ENCODE results near the gene GAB1. TPM values are rescaled to one million over a fixed set of nuclear protein-coding genes. Genes with fewer than 3 reads are reported as not detected.
"Not testable (repeated sequence)": the region's sequence is repeated elsewhere in the genome, so short reads cannot be mapped to it uniquely, and the experiment has no call there.

Gene GAB1
- total RNA-seq, 1 experiment from 2014 or later, result 15.3 TPM

DNA sequence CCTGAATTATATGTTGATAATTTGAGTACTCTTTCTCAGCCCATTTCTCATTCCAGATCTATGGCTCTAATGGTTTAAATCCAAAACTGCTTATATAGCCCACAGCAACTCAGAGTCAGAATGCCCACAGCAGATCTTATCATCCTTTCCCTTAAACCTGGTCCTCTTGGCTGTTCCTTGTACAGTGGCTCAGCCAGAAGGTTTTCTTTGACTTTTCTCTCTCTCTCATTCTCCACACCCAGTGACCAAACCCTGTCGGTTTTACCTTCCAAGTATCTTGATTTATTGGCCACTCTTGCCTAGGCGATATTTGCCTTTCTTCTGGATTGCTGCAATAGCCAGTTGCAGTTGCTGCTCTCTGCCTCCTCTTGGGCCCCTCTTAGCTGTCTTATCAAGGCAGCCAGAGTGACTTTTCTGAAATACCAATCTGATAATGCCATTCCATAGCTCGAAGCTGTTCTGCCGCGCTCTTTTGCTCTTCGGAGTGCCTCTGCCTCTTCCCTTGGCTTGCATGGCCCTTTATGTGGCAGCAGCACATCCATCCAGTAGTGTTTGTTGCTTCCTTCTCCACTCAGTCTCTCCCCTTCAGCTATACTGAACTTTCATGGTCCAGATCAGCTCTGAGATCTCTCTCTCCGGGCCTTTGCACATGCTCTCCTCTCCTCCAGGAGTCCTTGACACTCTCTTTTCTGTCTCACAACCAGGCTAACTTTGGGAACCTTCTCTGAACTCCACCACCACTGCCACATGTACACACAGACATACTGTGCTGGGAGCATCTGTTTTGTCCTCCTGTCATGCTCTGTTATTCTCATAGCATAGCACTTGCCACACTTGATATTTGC, 11.8 kb downstream of the GAB1 start:
- WGBS (ENCODE audit: extremely low coverage, insufficient read length, low lambda C conversion rate), result no CpG with 5 or more reads among the region's 7 CpGs

DNA sequence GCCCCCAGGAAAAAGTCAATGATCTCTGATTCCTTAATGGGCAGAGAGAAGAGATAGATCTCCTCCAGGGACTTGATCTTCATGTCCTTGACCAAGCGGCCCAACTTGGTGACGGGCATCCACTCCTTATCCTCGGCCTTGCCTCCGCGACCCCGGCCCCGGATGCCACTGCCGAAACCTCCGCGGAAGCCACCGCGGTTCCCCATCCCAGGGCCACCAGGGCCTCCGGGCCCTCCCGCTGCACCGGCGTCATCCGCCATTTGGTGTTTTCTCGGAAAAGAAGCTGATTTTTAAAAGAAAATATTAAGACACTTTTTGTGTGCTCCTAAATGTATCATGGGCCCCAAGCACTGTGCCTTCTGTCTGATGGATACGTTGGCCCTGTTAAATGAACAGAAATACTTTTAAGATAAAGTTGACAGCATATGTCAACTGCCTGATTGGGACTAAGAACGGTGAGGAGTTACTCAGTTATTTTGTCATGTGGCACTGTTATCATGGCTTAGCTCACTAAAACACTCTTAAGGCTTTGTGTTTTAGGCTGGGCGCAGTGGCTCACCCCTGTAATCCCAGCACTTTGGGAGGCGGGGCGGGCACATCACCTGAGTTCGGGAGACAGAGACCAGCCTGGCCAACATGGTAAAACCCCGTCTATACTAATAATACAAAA, 13.3 kb downstream of the GAB1 start:
- H3K14ac ChIP-seq (ENCODE audit: insufficient read depth, low read length); H3K23me2 ChIP-seq (ENCODE audit: insufficient read length, low read depth, low read length, poor library complexity, severe bottlenecking); H4K91ac ChIP-seq (ENCODE audit: insufficient read length, low read depth, low read length); H2BK15ac ChIP-seq (ENCODE audit: low read depth, low read length); H3K79me1 ChIP-seq (ENCODE audit: insufficient read depth, low read depth, low read length, poor library complexity, severe bottlenecking); H2AK5ac ChIP-seq (ENCODE audit: insufficient read length, low read length); H2AFZ ChIP-seq (ENCODE audit: low read length); H3T11ph ChIP-seq (ENCODE audit: low read length); DNase-seq; H2BK5ac ChIP-seq (ENCODE audit: insufficient read length, low read length); H3K79me2 ChIP-seq (ENCODE audit: insufficient read depth, low read length); H3K36me3 Mint-ChIP-seq (ENCODE audit: insufficient read depth in 1 of 3, low read depth in 3 of 3); H3K9me3 Mint-ChIP-seq; H3K4me3 Mint-ChIP-seq; H3K9ac ChIP-seq (ENCODE audit: extremely low read depth, insufficient read length, low read length); H3K4me2 ChIP-seq (ENCODE audit: insufficient read depth, insufficient read length, low read length); H3K4ac ChIP-seq (ENCODE audit: low read depth, low read length); H2BK12ac ChIP-seq (ENCODE audit: insufficient read length, low read depth, low read length); H4K20me1 ChIP-seq (ENCODE audit: control insufficient read depth, insufficient read depth, insufficient read length); H3K27me3 Mint-ChIP-seq (ENCODE audit: low read depth); H2BK20ac ChIP-seq (ENCODE audit: low read depth, low read length, poor library complexity, severe bottlenecking); H4K5ac ChIP-seq (ENCODE audit: insufficient read length, low read depth, low read length); H3K27ac ChIP-seq (ENCODE audit: insufficient read length, low read depth, low read length); H2BK120ac ChIP-seq (ENCODE audit: low read depth, low read length, poor library complexity, severe bottlenecking); H3K9me3 ChIP-seq (ENCODE audit: control insufficient read depth, low read depth, low read length); H3K56ac ChIP-seq (ENCODE audit: insufficient read length, low read depth, low read length); H4K8ac ChIP-seq (replicated peaks; ENCODE audit: insufficient read length, low read depth, low read length); H3K23ac ChIP-seq (ENCODE audit: insufficient read length, low read depth, low read length); H3K18ac ChIP-seq (ENCODE audit: insufficient read length, low read depth, low read length); H3K4me1 ChIP-seq (ENCODE audit: insufficient read depth, low read length); H3K27ac Mint-ChIP-seq; H3K27me3 ChIP-seq (ENCODE audit: insufficient read depth, low read length): not testable (repeated sequence)
- H3K4me1 Mint-ChIP-seq, result peaks cover 49 to 52% of the 10 kb centered on the region in 2 experiments
- WGBS (ENCODE audit: extremely low coverage, insufficient read length, low lambda C conversion rate), result no CpG with 5 or more reads among the region's 25 CpGs

More for the DNA sequence above, 11.8 kb downstream of the GAB1 start:
- Histone ChIP-seq H2BK5ac (ENCODE audit: insufficient read length, low read length) (peak overlapping the region; percentile 38), H2AK5ac (ENCODE audit: insufficient read length, low read length) (no peak overlapping the region), H3K27me3 (ENCODE audit: insufficient read depth, low read length) (no peaks in the 10 kb centered on the region), H2BK20ac (ENCODE audit: low read depth, low read length, poor library complexity, severe bottlenecking) (no peak overlapping the region), H3K9me3 (ENCODE audit: control insufficient read depth, low read depth, low read length) (no peaks in the 10 kb centered on the region), H4K20me1 (ENCODE audit: control insufficient read depth, insufficient read depth, insufficient read length) (no peaks in the 10 kb centered on the region), H2BK12ac (ENCODE audit: insufficient read length, low read depth, low read length) (no peak overlapping the region), H3K79me2 (ENCODE audit: insufficient read depth, low read length) (no peaks in the 10 kb centered on the region; the same call in 1 of the 2 replicates), H3K9ac (ENCODE audit: extremely low read depth, insufficient read length, low read length) (no peak overlapping the region), H3K23ac (ENCODE audit: insufficient read length, low read depth, low read length) (no peak overlapping the region), H3K14ac (ENCODE audit: insufficient read depth, low read length) (no peak overlapping the region), H3K4me2 (ENCODE audit: insufficient read depth, insufficient read length, low read length) (no peak overlapping the region), H4K5ac (ENCODE audit: insufficient read length, low read depth, low read length) (no peak overlapping the region), H2BK15ac (ENCODE audit: low read depth, low read length) (no peak overlapping the region), H3K79me1 (ENCODE audit: insufficient read depth, low read depth, low read length, poor library complexity, severe bottlenecking) (peaks cover 3% of the 10 kb centered on the region), H3K56ac (ENCODE audit: insufficient read length, low read depth, low read length) (no peak overlapping the region), H4K91ac (ENCODE audit: insufficient read length, low read depth, low read length) (no peak overlapping the region), H3K23me2 (ENCODE audit: insufficient read length, low read depth, low read length, poor library complexity, severe bottlenecking) (no peaks in the 10 kb centered on the region), H4K8ac (replicated peaks; ENCODE audit: insufficient read length, low read depth, low read length) (no peak overlapping the region), H3K4me1 (ENCODE audit: insufficient read depth, low read length) (peaks cover 11% of the 10 kb centered on the region; the same call in 1 of the 2 replicates), H3K18ac (ENCODE audit: insufficient read length, low read depth, low read length) (no peak overlapping the region), H3K27ac (ENCODE audit: insufficient read length, low read depth, low read length) (no peak overlapping the region), H2BK120ac (ENCODE audit: low read depth, low read length, poor library complexity, severe bottlenecking) (no peak overlapping the region), H2AFZ (ENCODE audit: low read length) (no peak overlapping the region), H3T11ph (ENCODE audit: low read length) (no peak overlapping the region), H3K4ac (ENCODE audit: low read depth, low read length) (no peak overlapping the region)
- H3K4me3 Mint-ChIP-seq, result no peak overlapping the region
- H3K27me3 Mint-ChIP-seq (ENCODE audit: low read depth), result no peaks in the 10 kb centered on the region; the same call in 1 of the 2 replicates
- TF ChIP-seq, protein P1, sequence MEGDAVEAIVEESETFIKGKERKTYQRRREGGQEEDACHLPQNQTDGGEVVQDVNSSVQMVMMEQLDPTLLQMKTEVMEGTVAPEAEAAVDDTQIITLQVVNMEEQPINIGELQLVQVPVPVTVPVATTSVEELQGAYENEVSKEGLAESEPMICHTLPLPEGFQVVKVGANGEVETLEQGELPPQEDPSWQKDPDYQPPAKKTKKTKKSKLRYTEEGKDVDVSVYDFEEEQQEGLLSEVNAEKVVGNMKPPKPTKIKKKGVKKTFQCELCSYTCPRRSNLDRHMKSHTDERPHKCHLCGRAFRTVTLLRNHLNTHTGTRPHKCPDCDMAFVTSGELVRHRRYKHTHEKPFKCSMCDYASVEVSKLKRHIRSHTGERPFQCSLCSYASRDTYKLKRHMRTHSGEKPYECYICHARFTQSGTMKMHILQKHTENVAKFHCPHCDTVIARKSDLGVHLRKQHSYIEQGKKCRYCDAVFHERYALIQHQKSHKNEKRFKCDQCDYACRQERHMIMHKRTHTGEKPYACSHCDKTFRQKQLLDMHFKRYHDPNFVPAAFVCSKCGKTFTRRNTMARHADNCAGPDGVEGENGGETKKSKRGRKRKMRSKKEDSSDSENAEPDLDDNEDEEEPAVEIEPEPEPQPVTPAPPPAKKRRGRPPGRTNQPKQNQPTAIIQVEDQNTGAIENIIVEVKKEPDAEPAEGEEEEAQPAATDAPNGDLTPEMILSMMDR (conservative IDR thresholded peaks at IDR 0.05), result no peak
- H3K36me3 Mint-ChIP-seq (ENCODE audit: insufficient read depth in 1 of 3, low read depth in 3 of 3), result peaks cover 0 to under 1% (median 0%) of the 10 kb centered on the region in 3 experiments; a peak in 1 of 7 replicates
- no peak overlapping the region; a peak in 1 of 7 replicates for H3K27ac Mint-ChIP-seq
- H3K4me1 Mint-ChIP-seq, result peaks cover 46 to 49% of the 10 kb centered on the region in 2 experiments
- no peak for DNase-seq
- H3K9me3 Mint-ChIP-seq, result no peaks in the 10 kb centered on the region
